Gastrocnemius medialis (tissue), 4 donors: ENCODE data around the gene IL6. TPM values are rescaled to one million over a fixed set of nuclear protein-coding genes. Genes with fewer than 3 reads are reported as not detected.
"Not testable (repeated sequence)": the region's sequence is repeated elsewhere in the genome, so short reads cannot be mapped to it uniquely, and the experiment has no call there.

ENCODE experiments used
- ATAC-seq, 2 donors: fragments of 150-250 bp; one replicate each; pipeline ENCODE4 v1.9.1; 2016
- DNase-seq, 2 donors: peaks; one replicate each; pipeline ENCODE4 v3.0.0-alpha.2; 2019
- H3K27ac ChIP-seq, 4 donors: fragments of 200-600 bp; sonication (generic); 1 replicate in 1 of 4; 2 replicates in 3 of 4; pipeline ENCODE4 v1.5.1; 2016 to 2018; ENCODE audit warnings: mild to moderate bottlenecking in 2 of 4, moderate library complexity in 1 of 4
- H3K27me3 ChIP-seq, 3 donors: fragments of 200-600 bp; sonication (generic) in 2 of 3; 1 replicate in 1 of 3; 2 replicates in 2 of 3; pipeline versions ENCODE4 v1.5.1 to v1.6.0; 2016 to 2019; ENCODE audit warnings: mild to moderate bottlenecking in 1 of 3, moderate library complexity in 1 of 3
- H3K36me3 ChIP-seq, 2 donors: fragments of 200-600 bp; sonication (generic) in 1 of 2; one replicate each; pipeline ENCODE4 v1.5.1; 2017 to 2018
- H3K4me1 ChIP-seq, 2 donors: fragments of 200-600 bp; sonication (generic) in 1 of 2; one replicate each; pipeline ENCODE4 v1.5.1; 2016 to 2017; ENCODE audit warnings: mild to moderate bottlenecking in 2 of 2
- H3K4me3 ChIP-seq, 4 donors: fragments of 200-600 bp; sonication (generic) in 3 of 4; 1 replicate in 1 of 4; 2 replicates in 3 of 4; pipeline ENCODE4 v1.5.1; 2016 to 2019; ENCODE audit warnings: mild to moderate bottlenecking in 2 of 4
- H3K9me3 ChIP-seq, 3 donors: fragments of 200-600 bp; sonication (generic) in 2 of 3; 1 replicate in 1 of 3; 2 replicates in 2 of 3; pipeline ENCODE4 v1.5.1; 2016 to 2019
- CTCF ChIP-seq, 5 experiments: fragments of 450-650 bp in 3 of 5; fragments of 200-600 bp in 2 of 5; sonication (generic) in 2 of 5; IDR thresholded peaks in 4 of 5; conservative IDR thresholded peaks in 1 of 5; 1 replicate in 4 of 5; 2 replicates in 1 of 5; pipeline ENCODE4 v1.5.1; 2016 to 2019; ENCODE audit warnings: antibody characterized with exemption in 5 of 5, mild to moderate bottlenecking in 3 of 5, moderate library complexity in 3 of 5
- POLR2A ChIP-seq, 2 donors: fragments of 450-650 bp; IDR thresholded peaks; one replicate each; pipeline ENCODE4 v1.6.1; 2017; ENCODE audit warnings: antibody characterized with exemption in 2 of 2, mild to moderate bottlenecking in 2 of 2, moderate library complexity in 2 of 2
- in situ Hi-C, 4 donors: fragments of 200-750 bp; cut with MboI; loops; one replicate each; pipeline versions ENCODE4 v1.15.0 to v1.8.0; 2017; ENCODE audit warnings: low sequenced_read_pairs in 4 of 4
- intact Hi-C: fragments of 100-400 bp; cut with DNase I; formaldehyde crosslinking; loops from one replicate; pipeline ENCODE4 v1.15.1; 2023; ENCODE audit warnings: low total_unique reads
- total RNA-seq, 4 donors: library from RNA; depleted of rRNA; stranded (reverse); fragments of >200 nt; gene quantifications; one replicate each; pipeline versions ENCODE4 v1.1.0 to v1.2.3, GENCODE V29; 2016

Gene IL6
- total RNA-seq = 1 to 10 TPM in 2 of 4 donors, not detected in 2; 2.4 to 3.1 TPM

GRCh38 chr7:22726907-22727713 is at the start of gene IL6:
TSS of gene IL6 (plus strand) at chr7:22727200. CDS start at chr7:22727263, 63 bp downstream.
- H3K27ac ChIP-seq = peak within 1 kb of the TSS; percentile 29 to 71 (median 46)
- ATAC-seq (peak; percentile 53 to 55), DNase-seq (peak; percentile 44 to 64)
- in situ Hi-C loops = loop anchor here (5.0 to 25.0 kb wide), 4 partner anchors 162 to 335 kb away; no protein-coding TSS in a partner anchor
- H3K27me3 ChIP-seq = no peaks in the 10 kb centered on the region
- TF ChIP-seq CTCF (IDR thresholded peaks at IDR 0.05 in 4 of 5, conservative IDR thresholded peaks at IDR 0.05 in 1 of 5) (no peak), POLR2A (IDR thresholded peaks at IDR 0.05) (no peak)
- peak within 1 kb of the TSS; percentile 35 to 69 (median 40) for H3K4me3 ChIP-seq
- peaks cover 49 to 53% of the 10 kb centered on the region in 2 donors for H3K4me1 ChIP-seq
- intact Hi-C loops = loop anchor here (1.0 to 5.0 kb wide), 4 partner anchors 95 to 167 kb away; partner anchors contain the start of gene TOMM7
- H3K9me3 ChIP-seq = no peaks in the 10 kb centered on the region
- no peaks in the 10 kb centered on the region for H3K36me3 ChIP-seq

GRCh38 chr7:22677263-22677662 is 49.7 kb upstream of the IL6 start:
- H3K9me3 ChIP-seq, H3K4me3 ChIP-seq, intact Hi-C loops, H3K27ac ChIP-seq, H3K36me3 ChIP-seq, H3K4me1 ChIP-seq, in situ Hi-C loops, H3K27me3 ChIP-seq, DNase-seq, ATAC-seq: not testable (repeated sequence)

GRCh38 chr7:22677680-22678079 is 49.3 kb upstream of the IL6 start:
- H3K36me3 ChIP-seq = no peaks in the 10 kb centered on the region
- H3K27me3 ChIP-seq = no peaks in the 10 kb centered on the region
- in situ Hi-C loops = no loop called here
- intact Hi-C loops = no loop called here
- no peak for ATAC-seq
- H3K27ac ChIP-seq = no peak overlapping the region
- no peak overlapping the region for H3K4me3 ChIP-seq
- H3K9me3 ChIP-seq = no peaks in the 10 kb centered on the region
- peaks cover 0 to 5% of the 10 kb centered on the region in 2 donors for H3K4me1 ChIP-seq
- TF ChIP-seq CTCF (IDR thresholded peaks at IDR 0.05 in 4 of 5, conservative IDR thresholded peaks at IDR 0.05 in 1 of 5) = no peak
- no peak for DNase-seq

- H3K27ac ChIP-seq = no peak overlapping the region
- TF ChIP-seq POLR2A (IDR thresholded peaks at IDR 0.05) = no peak
- TF ChIP-seq CTCF (IDR thresholded peaks at IDR 0.05 in 4 of 5, conservative IDR thresholded peaks at IDR 0.05 in 1 of 5) = no peak
- intact Hi-C loops = no loop called here
- in situ Hi-C loops = no loop called here
- no peaks in the 10 kb centered on the region for H3K27me3 ChIP-seq
- no peak for DNase-seq
- H3K9me3 ChIP-seq = no peaks in the 10 kb centered on the region
- no peak for ATAC-seq
- H3K4me3 ChIP-seq = no peak overlapping the region
- H3K36me3 ChIP-seq = no peaks in the 10 kb centered on the region
- H3K4me1 ChIP-seq = no peaks in the 10 kb centered on the region
Observed at GRCh38 chr7:22680482-22680911, 46.5 kb upstream of the IL6 start.

GRCh38 chr7:22681312-22681711 is 45.7 kb upstream of the IL6 start:
- in situ Hi-C loops = no loop called here
- Histone ChIP-seq H3K4me3 (no peak overlapping the region), H3K27me3 (no peaks in the 10 kb centered on the region), H3K4me1 (no peaks in the 10 kb centered on the region), H3K36me3 (no peaks in the 10 kb centered on the region), H3K27ac (no peak overlapping the region), H3K9me3 (no peaks in the 10 kb centered on the region)
- no peak for TF ChIP-seq POLR2A (IDR thresholded peaks at IDR 0.05)
- no peak for TF ChIP-seq CTCF (IDR thresholded peaks at IDR 0.05 in 4 of 5, conservative IDR thresholded peaks at IDR 0.05 in 1 of 5)
- intact Hi-C loops = no loop called here
- ATAC-seq (no peak), DNase-seq (no peak)
